NCI-H446 (cell line): ENCODE measurements around the gene NUDT4.
"Not testable (repeated sequence)": the region's sequence is repeated elsewhere in the genome, so short reads cannot be mapped to it uniquely, and the experiment has no call there.

Source experiments
- DNase-seq, 2 experiments: peaks; one replicate each; lab custom pipeline; 2025; lab: John Stamatoyannopoulos, UW

NUDT4 gene

DNA sequence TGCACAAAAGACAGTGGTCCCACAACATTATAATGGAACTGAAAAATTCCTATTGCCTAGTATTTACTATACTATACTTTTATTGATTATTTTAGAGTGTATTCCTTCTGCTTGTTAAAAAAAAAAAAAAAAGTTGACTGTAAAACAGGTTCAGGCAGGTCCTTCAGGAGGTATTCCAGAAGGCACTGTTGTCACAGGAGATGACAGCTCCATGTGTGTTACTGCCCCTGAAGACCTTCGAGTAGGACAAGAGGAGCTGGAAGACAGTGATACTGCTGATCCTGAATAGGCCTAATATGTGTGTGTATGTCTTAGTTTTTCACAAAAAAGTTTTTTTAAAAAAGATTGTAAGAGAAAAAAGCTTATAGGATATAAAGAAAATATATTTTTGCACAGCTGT, 51.7 kb downstream of the NUDT4 start:
- DNase-seq = no peak

DNA sequence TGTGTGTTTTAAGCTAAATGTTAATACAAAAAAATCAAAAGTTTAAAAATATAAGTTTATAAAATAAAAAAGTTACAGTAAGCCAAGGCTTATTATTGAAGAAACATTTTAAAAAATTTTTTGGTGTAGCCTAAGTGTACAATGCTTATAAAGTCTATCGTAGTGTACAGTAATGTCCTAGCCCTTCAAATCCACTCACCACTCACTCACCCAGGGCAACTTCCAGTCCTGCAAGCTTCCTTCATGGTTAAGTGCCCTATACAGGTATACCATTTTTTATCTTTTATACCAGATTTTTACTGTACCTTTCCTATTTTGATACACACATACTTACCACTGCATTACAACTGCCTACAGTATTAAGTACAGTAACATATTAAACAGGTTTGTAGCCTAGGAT, 52.1 kb downstream of the NUDT4 start:
- no peak for DNase-seq

DNA sequence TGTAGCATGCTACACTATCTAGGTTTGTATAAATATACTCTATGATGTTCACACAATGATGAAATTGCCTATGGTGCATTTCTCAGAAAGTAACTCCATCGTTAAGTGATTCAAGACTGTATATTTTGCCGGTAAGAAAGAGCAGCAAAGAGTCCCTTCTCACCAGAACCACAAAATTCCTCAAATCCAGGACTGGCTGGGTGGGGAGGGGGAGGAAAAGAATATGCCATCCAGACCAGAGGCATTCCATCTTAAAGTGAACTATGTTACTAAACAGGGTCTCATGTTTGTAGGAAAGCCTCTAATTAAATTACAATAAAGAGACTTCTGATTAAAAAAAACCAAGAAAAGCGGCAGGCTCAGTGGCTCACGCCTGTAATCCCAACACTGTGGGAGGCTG, 52.6 kb downstream of the NUDT4 start:
- DNase-seq = no peak

DNA sequence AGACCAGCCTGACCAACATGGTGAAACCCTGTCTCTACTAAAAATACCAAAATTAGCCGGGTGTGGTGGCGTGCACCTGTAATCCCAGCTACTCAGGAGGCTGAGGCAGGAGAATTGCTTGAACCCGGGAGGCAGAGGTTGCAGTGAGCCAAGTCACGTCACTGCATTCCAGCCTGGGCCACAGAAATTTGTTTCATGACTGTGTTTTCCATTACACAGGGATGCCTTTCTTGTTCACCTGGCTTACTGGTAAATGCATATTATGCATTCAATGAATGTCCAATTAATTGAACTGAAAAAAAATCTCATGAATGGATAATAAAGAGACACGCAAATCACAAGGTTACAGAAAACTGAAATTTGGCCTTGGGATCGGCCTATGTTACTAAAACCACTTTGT, 54.3 kb downstream of the NUDT4 start:
- DNase-seq = not testable (repeated sequence)

DNA sequence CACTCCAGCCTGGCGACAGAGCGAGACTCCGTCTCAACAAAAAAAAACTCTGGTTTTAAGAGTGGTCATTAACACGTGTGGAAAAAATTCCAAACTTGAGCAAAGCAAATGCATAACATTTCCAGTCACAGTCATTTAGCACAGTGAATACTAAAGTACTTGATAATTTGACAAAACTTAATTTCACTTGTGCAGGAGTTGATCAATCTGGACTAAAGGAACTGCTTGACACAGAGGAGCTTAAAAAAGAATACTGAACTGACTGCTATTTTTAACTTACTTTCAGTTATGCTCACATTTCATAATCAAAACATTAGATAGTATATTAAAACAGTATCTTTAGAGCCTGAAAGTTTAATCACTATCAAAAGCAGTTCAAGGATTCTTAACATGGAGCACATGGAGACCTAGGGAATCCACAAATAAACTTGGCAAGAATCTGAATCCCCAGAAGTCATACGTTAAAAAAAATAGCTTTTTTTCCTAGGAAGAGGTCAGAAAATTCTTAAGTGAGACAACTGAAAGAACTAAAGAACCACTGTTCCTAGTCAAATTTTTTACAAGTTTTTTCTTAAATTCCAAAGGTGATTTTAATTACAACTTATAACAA, 56.6 kb downstream of the NUDT4 start:
- no peak for DNase-seq

DNA sequence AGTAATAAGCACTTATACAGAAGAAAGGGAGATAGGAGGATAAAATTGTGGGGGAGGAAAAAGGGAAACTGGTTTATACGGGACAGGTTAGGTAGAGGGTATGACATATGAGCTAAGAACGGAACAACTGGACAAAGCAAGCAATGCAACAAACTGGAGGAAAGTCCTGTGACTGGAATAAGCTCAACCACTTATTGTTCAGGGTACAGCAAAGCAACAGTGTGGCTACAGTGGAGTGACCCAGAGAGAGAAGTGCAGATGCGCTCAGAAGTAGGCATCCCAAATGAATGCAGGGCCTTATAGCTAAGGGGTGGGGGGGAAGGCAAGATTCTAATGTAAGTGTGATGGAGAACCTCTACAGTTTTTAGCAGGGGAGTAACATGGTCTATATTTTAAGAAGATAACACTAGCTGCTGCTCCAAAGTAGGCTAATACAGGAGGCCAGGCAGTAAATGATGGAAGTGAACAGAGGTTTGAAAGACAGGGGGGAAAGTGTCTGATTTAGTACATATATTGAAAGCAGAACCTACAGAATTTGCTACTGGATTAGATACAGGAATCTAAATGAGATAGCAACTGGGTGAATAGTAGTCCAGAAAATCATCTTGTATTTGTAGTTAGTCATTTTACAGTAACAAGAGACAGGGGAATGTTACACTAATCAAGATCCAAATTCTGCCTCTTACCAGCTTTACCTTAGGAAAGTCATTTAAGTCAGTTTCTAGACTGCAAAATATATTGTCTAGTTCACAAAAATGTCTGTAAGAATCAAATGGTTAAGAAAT, 60.7 kb downstream of the NUDT4 start:
- DNase-seq = no peak

DNA sequence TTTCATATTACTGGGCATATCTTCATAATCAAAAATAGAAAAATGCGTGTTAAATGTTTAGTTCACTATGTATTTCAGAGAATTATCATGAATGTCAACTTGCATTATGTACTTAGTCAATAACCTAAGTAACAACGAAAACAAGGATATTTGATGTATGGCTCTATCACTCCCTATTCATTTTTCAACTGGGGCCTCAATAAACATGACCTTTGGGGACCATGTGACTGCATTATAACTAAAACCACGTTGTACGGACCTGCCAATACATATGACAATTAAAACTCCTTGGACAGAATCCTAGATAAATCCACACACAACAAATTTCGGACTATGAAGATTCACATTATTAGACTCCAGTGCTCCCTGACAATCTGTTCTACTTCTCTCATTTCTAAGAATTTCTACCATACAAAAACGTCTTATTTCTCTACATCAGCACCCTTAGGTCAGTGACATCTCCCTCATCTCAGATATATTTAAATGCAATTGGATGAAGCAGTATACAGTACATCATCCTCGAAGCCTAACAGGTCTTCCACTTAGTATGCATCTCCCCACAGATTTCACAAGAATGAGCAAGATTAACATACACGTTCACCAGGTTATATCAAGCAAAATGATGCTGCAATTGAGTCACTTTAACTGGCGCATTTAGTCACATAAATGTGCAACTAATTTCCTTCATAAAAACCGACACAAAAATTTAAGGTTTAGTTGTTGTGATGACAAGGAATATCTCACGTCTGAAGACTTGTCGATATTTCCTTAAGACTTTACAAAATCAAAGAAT, 62.5 kb downstream of the NUDT4 start:
- no peak for DNase-seq

DNA sequence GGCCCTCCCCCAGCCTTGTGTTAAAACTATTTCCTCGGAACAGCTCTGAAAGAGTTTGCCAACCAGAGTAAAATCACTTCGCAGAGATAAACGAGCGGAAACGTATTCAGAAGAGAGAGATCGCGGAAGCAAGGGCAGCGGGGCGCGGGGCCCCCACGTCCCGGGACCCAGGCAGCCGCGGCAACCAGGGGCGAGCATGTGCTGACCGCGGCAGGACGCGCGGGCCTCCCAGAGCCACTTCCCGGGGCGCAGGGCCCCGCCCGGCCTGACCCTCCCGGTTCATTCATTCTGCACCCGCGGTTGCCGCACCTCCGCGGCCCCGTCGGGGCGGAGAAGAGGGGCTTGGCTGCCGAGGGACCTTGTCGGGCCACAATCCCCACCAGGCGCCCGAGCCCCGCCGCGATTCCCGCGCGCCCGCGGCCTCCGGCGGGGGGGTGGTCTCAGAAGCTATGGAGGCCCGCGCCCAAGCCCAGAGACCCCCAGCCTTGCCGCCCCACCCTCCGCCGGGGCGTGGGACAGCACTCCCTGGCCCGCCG, 63.4 kb downstream of the NUDT4 start:
- DNase-seq = no peak

DNA sequence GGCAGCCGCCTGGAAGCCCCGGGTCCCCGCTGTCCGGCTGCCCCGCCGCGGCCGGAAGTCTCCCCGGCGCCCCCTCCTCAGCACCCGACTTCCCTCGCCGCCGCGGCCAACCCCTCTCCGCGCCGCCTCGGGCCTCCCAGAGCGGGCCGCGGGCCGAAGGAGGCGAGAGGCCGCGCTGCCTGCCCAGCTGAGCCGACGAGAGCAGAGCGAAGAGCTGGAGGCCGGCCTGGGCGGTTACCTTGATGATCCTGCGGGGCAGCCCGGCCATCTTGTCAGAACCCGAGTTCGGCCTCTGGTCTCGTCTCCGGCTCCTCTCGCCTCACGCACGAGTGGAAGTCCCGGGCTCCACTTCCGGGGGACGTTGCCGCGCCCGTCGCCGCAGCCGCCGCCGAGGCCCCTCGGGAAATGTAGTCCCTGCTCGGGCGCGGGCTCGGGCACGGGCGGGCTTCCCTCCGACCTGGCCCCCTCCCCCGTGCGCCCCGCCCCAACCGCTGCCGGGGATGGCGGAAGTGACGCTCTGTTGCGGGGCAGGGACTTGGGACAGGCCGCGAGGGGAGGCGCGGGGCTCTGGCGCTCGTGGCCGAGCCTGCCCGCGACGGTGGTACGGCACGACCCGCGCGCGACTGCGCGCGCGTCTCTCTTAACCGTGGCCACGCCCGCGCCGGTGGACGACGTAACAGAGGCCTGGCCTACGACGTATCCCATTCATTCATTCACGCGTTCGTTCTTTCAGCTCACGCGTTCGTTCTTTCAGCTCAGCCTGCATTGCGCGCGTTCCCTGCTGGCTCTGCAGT, 64.1 kb downstream of the NUDT4 start, which contains the start of gene UBE2N:
TSS of gene UBE2N (minus strand) at position 331 of the 794 bp plus-strand sequence. CDS start at position 268, 63 bp downstream.
- DNase-seq = peak; percentile 95 to 96

DNA sequence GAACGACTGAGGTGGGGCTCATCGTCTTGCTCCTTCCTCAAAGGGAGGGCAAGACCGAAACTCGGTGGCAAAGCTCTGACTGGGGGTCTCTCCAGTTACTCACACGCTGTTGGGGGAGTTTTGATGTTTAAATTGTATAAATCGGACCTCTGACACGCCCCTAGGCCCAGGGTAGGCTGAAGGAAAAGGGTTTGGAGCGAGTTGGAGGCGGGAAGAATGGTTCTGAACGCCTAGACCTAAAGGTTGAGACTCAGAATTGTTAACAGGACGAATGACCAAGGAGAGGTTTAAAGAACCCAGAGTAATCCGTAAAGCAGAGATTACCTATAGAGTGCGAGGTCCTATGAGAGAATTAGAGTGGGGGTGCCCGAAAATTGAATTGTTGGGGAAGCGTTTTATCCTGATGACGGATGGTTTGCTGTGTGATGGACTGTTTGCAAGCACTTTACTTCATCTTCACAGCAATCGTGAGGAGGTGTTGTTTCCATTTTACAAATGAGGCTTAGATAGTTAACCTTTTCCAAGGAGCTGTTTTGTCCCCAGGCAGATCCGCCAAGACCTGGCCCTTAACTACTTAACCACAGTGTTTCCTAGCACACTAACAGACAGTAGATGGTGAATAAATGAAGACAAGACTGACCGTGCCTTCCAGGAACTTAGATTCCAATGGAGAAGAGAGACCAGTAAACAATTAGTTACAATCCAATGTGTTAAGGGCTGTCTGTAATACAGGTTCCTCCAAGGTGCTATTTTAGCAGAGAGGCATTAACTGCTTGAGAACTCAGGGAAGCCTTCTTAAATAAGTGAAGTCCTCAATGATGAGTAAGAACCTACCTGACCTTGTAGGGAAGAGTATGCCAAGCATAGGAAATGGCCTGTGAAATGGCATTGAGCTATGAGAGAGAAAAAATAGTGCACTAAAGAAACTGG, 65.0 kb downstream of the NUDT4 start:
- no peak for DNase-seq

DNA sequence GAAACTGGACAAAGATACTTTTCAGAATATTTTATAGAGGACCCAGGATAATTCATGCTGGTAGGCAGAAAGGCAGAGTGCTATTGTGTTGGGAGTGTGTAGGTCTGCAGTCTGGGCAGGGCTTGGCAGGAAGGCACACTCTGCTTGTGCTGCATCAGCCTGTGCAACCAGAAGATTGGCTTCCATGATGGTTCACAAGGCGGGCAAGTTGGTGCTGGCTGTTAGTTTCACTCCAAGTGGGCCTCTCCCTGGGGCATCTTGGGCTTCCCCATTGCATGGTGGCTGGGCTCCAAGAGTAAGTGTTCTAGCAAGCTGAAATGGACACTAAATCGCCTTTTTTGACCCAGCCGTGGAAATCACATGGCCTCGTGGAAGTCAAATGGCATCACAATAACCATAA, 65.9 kb downstream of the NUDT4 start:
- DNase-seq = no peak

DNA sequence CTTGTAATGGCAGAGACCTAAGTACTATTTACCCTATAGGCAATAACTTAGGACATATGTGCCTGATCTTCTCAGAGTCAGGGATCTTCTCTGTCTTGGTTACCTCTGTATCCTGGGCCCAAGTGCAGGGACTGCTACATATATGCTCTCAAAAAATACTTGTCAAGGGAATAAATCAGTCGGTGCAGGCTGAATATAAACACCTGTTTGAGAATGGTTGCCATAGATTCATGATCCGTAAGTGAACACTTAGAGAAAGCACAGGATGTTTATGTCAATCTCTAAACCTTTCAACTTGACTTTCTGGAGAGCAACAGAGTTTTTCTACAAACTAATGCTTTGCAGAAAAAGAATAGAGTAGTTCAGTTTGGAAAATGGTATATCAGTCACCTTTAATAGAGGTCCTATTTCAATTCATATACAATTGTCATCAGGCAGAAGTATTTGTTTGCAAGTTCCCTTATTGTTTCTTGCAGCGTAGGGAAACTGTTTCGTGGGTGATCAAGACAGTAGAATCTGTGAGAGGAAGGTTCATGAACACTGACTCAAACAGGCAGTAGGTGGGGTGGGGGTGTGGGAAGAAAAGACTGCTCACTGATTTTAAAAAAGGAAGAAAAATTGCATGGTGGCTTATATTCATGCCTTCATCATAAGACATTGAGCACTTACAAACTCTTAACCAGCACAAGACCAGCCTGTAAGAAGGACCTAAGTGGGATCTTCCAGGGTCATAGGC, 70.0 kb downstream of the NUDT4 start:
- no peak for DNase-seq

DNA sequence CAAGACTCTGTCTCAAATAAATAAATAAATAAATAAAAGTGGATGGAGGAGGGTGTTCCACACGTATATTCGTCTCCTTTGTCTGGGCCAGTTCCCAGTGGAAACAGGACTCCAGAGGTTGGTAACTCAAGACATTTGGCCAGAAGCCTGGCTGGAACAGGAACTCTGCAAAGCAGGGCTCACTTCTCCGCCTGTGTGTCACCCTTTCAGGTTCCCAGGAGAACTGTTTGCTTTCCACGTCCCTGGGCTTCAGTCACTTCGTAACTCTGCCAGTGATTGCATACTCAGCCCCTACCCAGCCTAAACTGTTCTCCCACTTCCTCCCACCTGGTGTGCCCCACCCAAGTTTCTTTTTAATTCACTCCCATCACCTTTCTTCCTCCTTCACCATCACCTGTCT, 71.1 kb downstream of the NUDT4 start:
- no peak for DNase-seq

DNA sequence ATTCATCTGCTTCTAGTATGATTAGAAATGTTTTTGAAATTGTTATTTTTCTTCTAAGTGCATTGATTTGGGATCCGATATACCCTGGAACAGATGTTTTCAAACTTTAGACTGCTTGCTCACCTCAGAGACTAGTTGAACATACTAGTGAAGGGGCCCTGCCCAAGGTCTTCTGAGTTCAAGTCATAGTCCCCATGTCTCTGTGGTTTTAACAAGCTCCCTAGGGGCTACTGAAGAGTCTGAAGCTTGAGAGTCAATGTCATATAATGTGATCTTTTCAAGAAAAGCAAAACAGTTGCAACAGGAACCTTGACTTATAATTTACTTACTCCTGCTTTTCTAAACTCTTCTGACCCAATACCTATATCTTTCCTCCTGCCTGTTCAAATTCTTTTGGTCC, 71.6 kb downstream of the NUDT4 start:
- no peak for DNase-seq

DNA sequence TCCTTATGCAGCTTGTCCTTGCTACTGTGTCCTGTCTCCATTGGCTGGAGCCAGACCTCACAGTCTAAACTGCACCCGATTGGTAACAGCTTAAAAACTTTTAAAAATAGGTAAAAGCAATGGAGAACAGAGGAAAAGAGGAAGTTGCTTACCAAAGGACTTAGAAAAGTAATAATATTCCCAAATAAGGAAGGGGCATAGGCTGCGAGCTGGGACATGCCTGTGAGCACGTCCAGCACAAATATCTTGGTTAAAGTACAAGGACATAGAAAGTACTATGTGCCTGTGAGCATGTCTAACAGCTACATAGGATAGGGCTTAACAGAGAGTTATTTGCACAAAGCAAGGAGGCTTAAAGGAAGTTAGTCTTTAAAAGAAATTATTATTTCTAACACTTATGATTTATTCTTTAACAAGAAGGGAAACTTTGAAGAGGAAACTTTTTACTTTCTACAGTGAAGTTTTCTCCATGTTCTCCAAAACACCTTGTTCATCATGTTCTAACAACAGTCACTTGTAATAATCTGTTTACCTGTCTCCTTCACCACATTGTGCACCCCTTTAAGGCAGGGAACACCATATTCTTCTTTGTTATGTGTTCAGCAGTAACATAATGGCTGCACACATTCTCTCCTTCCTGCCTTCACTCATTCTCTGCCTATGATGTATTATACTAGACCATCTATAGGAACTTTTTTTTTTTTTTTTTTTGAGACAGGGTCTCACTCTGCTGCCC, 73.9 kb downstream of the NUDT4 start:
- no peak for DNase-seq

DNA sequence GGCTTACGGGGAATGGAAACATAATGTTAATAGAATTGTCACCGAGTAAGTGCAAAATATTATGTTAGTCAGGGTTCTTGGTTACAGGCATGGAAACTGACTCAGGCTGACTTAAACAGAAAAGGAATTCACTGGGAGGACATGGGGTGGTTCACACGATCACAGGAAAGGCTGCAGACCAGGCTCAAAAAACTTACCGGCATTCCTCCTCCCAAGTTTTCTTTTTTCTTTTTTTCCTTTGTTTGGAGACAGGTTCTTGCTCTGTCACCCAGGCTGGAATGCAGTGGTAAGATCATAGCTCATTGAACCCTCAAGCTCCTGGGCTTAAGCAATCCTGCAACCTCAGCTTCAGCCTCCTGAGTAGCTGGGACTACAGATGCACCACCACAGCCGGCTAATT, 75.9 kb downstream of the NUDT4 start:
- DNase-seq = no peak

DNA sequence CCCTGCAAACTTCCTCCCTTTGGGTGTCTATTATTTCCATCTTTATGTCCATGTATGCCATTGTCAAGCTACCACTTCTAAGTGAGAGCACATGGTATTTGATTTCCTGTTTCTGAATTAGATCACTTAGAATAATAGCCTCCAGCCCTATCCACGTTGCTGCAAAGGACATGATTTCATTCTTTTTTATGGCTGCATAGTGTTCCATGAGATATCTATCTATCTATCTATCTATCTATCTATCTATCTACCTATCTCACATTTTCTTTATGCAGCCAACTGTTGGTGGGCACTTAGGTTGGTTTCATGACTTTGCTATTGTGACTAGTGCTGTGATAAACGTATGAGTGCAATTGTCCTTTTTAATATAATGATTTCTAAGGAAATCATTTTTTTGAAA, 78.4 kb downstream of the NUDT4 start:
- no peak for DNase-seq
